ENCODE measurements around the gene FREM2.

DNA sequence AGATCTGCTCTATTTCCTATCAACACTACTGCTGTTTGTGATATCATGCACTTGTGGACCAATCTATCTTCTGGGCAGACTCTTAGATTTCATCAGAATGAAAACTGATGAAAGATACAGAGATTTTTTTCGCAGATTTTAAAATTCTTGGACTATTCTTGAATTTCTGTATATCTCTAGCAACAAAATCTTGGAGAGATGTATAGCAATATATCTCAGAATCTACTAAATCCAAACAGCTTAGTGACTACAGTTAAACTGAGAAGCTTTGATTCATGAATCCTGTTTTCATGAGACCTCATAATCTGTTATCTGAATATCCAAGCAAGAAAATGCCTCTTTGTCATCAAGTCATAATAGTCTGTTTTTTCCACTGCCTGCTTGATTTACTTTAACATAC is 28.0 kb upstream of the FREM2 start:
- TF ChIP-seq, protein P1, sequence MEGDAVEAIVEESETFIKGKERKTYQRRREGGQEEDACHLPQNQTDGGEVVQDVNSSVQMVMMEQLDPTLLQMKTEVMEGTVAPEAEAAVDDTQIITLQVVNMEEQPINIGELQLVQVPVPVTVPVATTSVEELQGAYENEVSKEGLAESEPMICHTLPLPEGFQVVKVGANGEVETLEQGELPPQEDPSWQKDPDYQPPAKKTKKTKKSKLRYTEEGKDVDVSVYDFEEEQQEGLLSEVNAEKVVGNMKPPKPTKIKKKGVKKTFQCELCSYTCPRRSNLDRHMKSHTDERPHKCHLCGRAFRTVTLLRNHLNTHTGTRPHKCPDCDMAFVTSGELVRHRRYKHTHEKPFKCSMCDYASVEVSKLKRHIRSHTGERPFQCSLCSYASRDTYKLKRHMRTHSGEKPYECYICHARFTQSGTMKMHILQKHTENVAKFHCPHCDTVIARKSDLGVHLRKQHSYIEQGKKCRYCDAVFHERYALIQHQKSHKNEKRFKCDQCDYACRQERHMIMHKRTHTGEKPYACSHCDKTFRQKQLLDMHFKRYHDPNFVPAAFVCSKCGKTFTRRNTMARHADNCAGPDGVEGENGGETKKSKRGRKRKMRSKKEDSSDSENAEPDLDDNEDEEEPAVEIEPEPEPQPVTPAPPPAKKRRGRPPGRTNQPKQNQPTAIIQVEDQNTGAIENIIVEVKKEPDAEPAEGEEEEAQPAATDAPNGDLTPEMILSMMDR (IDR thresholded peaks at IDR 0.05): no peak
- TF ChIP-seq POLR2AphosphoS5 (IDR thresholded peaks at IDR 0.05) (no peak), EP300 (IDR thresholded peaks at IDR 0.05) (no peak), POLR2A (IDR thresholded peaks at IDR 0.05) (no peak)

Measured in sigmoid colon (tissue), 4 donors.